Endothelial cell of umbilical vein (primary cell): Measurements from ENCODE around the gene CCDC85C. TPM values are rescaled to one million over a fixed set of nuclear protein-coding genes. Genes with fewer than 3 reads are reported as not detected.

Experiments
- BruUV-seq: library from RNA; stranded (reverse); fragments of 400-500 nt; replicated peaks from 2 replicates; lab custom pipeline; 2021; lab: Mats Ljungman, UMichigan
- CTCF ChIA-PET: fragments of 300-600, 350-600 bp; sonication (Branson Sonifier 250); formaldehyde crosslinking; loops from one replicate; lab custom pipeline; 2021; ENCODE audit warnings: antibody characterized with exemption, inconsistent platforms; lab: Charles Lee
- POLR2A ChIA-PET: fragments of 300-600, 350-600 bp; sonication (Branson Sonifier 250); formaldehyde crosslinking; loops from one replicate; lab custom pipeline; 2021; ENCODE audit warnings: antibody characterized with exemption, inconsistent platforms; lab: Charles Lee
- DNase-seq: peaks from one replicate; pipeline ENCODE4 v3.0.0-alpha.2; 2011; ENCODE audit warnings: low read depth, low spot score
- FAIRE-seq: peaks from 2 replicates; lab custom pipeline; 2011; peaks lifted over from hg19 to GRCh38; lab: Jason Lieb, UNC
- H2AFZ ChIP-seq: 2 replicates; pipeline ENCODE4 v1.6.0; 2012; ENCODE audit warnings: low read depth, low read length, control low read depth, inconsistent platforms
- H3K27ac ChIP-seq: 2 replicates; pipeline ENCODE4 v1.5.1; 2011; ENCODE audit warnings: low read depth, mild to moderate bottlenecking, control low read depth, low read length, moderate library complexity; ENCODE audit not compliant: insufficient read depth
- H3K27me3 ChIP-seq, 2 experiments: 2 replicates each; pipeline versions ENCODE4 v1.6.0 to v1.6.1; 2011; ENCODE audit warnings: low read length in 2 of 2, mixed read lengths in 1 of 2; ENCODE audit not compliant: control insufficient read depth in 2 of 2, insufficient read depth in 2 of 2
- H3K36me3 ChIP-seq, 2 experiments: 2 replicates in 1 of 2; 3 replicates in 1 of 2; pipeline ENCODE4 v1.5.1; 2011; ENCODE audit warnings: low read length in 2 of 2, mild to moderate bottlenecking in 1 of 2, moderate library complexity in 1 of 2; ENCODE audit not compliant: control insufficient read depth in 2 of 2, insufficient read depth in 2 of 2; ENCODE audit errors: extremely low read depth in 1 of 2
- H3K4me1 ChIP-seq: 3 replicates; pipeline ENCODE4 v1.5.1; 2011; ENCODE audit warnings: mild to moderate bottlenecking, low read length; ENCODE audit not compliant: control insufficient read depth, insufficient read depth; ENCODE audit errors: extremely low read depth
- H3K4me2 ChIP-seq: 2 replicates; pipeline ENCODE4 v1.6.1; 2011; ENCODE audit warnings: low read length, control low read depth, mixed read lengths; ENCODE audit not compliant: insufficient read depth
- H3K4me3 ChIP-seq, 3 experiments: fragments of 200-600 bp in 1 of 3; sonication (generic), shearing (Covaris generic) in 1 of 3; replicated peaks in 1 of 3; 2 replicates each; pipeline ENCODE4 v1.5.1; 2011 to 2016; ENCODE audit warnings: control low read depth in 3 of 3, low read length in 3 of 3, mild to moderate bottlenecking in 2 of 3, inconsistent platforms in 1 of 3, low read depth in 1 of 3, moderate library complexity in 1 of 3; ENCODE audit not compliant: insufficient read depth in 1 of 3
- H3K79me2 ChIP-seq: 2 replicates; pipeline ENCODE4 v1.6.0; 2012; ENCODE audit warnings: low read length, inconsistent platforms; ENCODE audit not compliant: control insufficient read depth, insufficient read depth
- H3K9ac ChIP-seq: replicated peaks from 2 replicates; pipeline ENCODE3; 2011; ENCODE audit warnings: low read length, control low read depth; ENCODE audit not compliant: insufficient read depth; ENCODE audit errors: extremely low read depth
- H3K9me1 ChIP-seq: replicated peaks from 3 replicates; pipeline ENCODE4 v1.6.0; 2011; ENCODE audit warnings: mild to moderate bottlenecking, low read length; ENCODE audit not compliant: control insufficient read depth, insufficient read depth; ENCODE audit errors: extremely low read depth
- H3K9me3 ChIP-seq: replicated peaks from 2 replicates; pipeline ENCODE4 v1.5.1; 2012; ENCODE audit warnings: low read length, inconsistent platforms; ENCODE audit not compliant: control insufficient read depth, insufficient read depth
- H4K20me1 ChIP-seq: replicated peaks from 2 replicates; pipeline ENCODE3; 2011; ENCODE audit warnings: mild to moderate bottlenecking, low read length; ENCODE audit not compliant: control insufficient read depth, insufficient read depth; ENCODE audit errors: extremely low read depth
- GATA2 ChIP-seq: IDR thresholded peaks from 2 replicates; pipeline ENCODE4 v1.7.0; 2011; ENCODE audit warnings: low read depth, mild to moderate bottlenecking, moderate library complexity, mixed read lengths, low read length; ENCODE audit not compliant: insufficient read length, insufficient read depth
- POLR2A ChIP-seq: IDR thresholded peaks from 2 replicates; pipeline ENCODE4 v1.6.1; 2012; ENCODE audit warnings: low read depth, mild to moderate bottlenecking, control low read depth, low read length
- POLR2AphosphoS5 ChIP-seq: IDR thresholded peaks from 2 replicates; pipeline ENCODE4 v1.6.1; 2012; ENCODE audit warnings: low read depth, mild to moderate bottlenecking, control low read depth, low read length, moderate library complexity; ENCODE audit not compliant: insufficient read depth
- dilution Hi-C: fragments of 300-500 bp; cut with MboI; formaldehyde crosslinking; loops from one replicate; pipeline ENCODE4 v1.15.0; 2019; ENCODE audit warnings: low sequenced_read_pairs; ENCODE audit not compliant: extremely low pct_ligation_motif_present
- intact Hi-C: fragments of 100-400 bp; cut with micrococcal nuclease; formaldehyde crosslinking; loops from one replicate; pipeline ENCODE4 v1.10.0; 2022
- polyA plus RNA-seq, 4 experiments: library from polyadenylated mRNA; depleted of rRNA in 3 of 4; stranded (reverse) in 3 of 4; unstranded in 1 of 4; fragments of >200 nt; gene quantifications; 2 replicates each; pipeline versions ENCODE4 v1.2.1 to v1.2.3, GENCODE V29; 2011 to 2012; ENCODE audit warnings: missing spikeins in 1 of 4
- total RNA-seq: library from RNA; stranded (reverse); gene quantifications from 2 replicates; pipeline ENCODE4 v1.2.3, GENCODE V29; 2021
- TF ChIP-seq, protein P1 (sequence below), 2 donors: IDR thresholded peaks; 1 replicate in 1 of 2; 2 replicates in 1 of 2; pipeline ENCODE4 v1.5.1; 2011; ENCODE audit warnings: low read length in 2 of 2, mild to moderate bottlenecking in 2 of 2, moderate library complexity in 2 of 2, control low read depth in 1 of 2, inconsistent platforms in 1 of 2, low read depth in 1 of 2; ENCODE audit not compliant: insufficient read depth in 1 of 2; ENCODE audit errors: extremely low read depth in 1 of 2

Gene CCDC85C
- total and polyA plus RNA-seq, 2 donors (not counting 3 experiments of a cell fraction or from before 2014, with no cell fraction given): 7.5 to 17.8 TPM

DNA sequence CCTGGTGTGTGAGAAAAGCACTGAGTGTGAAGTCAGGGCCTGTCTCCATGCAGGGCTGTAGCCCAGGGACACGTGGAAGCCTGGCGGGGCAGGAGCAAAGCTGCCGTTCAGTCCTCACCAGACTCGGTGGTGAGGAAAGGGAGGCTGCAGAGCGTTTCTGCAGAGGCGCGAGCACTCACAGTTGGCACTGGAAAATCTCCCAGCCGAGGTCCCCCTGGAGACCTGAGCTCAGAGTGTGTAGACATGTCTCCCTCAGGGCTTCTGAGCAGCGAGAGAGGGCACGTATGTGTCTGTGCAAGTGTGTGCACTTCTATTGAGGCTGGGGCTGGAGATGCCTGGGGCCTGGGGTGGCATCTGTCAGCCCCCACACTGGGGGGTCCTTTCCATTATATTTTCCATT lies 29.9 kb upstream of the CCDC85C start:
- H3K4me2 ChIP-seq: no peak overlapping the region
- no TSS peak for BruUV-seq
- no peak for FAIRE-seq
- H3K79me2 ChIP-seq: no peaks in the 10 kb centered on the region
- no peak for DNase-seq
- H3K9me1 ChIP-seq: no peaks in the 10 kb centered on the region
- H3K9me3 ChIP-seq: no peaks in the 10 kb centered on the region
- no peak overlapping the region for H3K4me3 ChIP-seq
- no peaks in the 10 kb centered on the region for H3K36me3 ChIP-seq
- H3K9ac ChIP-seq: no peak overlapping the region
- ChIA-PET POLR2A (no interaction called here), CTCF (interaction anchor here (0.9 to 1.2 kb wide), 2 partner anchors 11 to 116 kb away, joined by 4 to 5 read pairs; no protein-coding TSS in a partner anchor)
- H3K27me3 ChIP-seq: no peaks in the 10 kb centered on the region
- dilution Hi-C loops: no loop called here
- H4K20me1 ChIP-seq: no peaks in the 10 kb centered on the region
- intact Hi-C loops: no loop called here
- no peaks in the 10 kb centered on the region for H3K4me1 ChIP-seq
- TF ChIP-seq GATA2: no peak
- H2AFZ ChIP-seq: no peak overlapping the region
- H3K27ac ChIP-seq: no peak overlapping the region

DNA sequence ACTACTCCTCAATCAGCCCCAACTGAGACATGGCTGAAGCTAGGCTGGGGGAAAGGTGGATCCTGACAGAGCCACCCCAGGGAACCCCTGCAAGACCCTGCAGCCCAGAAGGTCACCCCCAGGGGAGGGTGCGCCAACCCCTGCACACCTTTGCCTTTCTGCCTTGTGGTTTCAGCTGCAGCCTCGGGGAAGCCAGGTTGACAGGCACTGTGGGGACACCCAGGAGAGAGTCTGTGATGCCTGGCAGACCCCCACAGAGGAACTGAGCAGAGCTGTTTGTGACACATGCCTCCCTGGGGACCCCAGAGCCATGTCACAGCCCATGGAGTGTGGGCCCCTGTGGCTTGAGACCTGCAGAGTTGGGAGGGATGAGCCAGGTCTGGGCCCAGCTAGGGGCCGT lies 29.1 kb upstream of the CCDC85C start:
- Histone ChIP-seq H3K4me2 (no peak overlapping the region), H4K20me1 (no peaks in the 10 kb centered on the region), H3K36me3 (no peaks in the 10 kb centered on the region), H3K79me2 (no peaks in the 10 kb centered on the region), H3K9me1 (no peaks in the 10 kb centered on the region), H2AFZ (no peak overlapping the region), H3K27ac (no peak overlapping the region), H3K9me3 (no peaks in the 10 kb centered on the region), H3K27me3 (no peaks in the 10 kb centered on the region), H3K9ac (no peak overlapping the region), H3K4me1 (no peaks in the 10 kb centered on the region), H3K4me3 (no peak overlapping the region)
- TF ChIP-seq POLR2A (no peak), GATA2 (no peak), POLR2AphosphoS5 (no peak)
- TF ChIP-seq, protein P1, sequence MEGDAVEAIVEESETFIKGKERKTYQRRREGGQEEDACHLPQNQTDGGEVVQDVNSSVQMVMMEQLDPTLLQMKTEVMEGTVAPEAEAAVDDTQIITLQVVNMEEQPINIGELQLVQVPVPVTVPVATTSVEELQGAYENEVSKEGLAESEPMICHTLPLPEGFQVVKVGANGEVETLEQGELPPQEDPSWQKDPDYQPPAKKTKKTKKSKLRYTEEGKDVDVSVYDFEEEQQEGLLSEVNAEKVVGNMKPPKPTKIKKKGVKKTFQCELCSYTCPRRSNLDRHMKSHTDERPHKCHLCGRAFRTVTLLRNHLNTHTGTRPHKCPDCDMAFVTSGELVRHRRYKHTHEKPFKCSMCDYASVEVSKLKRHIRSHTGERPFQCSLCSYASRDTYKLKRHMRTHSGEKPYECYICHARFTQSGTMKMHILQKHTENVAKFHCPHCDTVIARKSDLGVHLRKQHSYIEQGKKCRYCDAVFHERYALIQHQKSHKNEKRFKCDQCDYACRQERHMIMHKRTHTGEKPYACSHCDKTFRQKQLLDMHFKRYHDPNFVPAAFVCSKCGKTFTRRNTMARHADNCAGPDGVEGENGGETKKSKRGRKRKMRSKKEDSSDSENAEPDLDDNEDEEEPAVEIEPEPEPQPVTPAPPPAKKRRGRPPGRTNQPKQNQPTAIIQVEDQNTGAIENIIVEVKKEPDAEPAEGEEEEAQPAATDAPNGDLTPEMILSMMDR (IDR thresholded peaks at IDR 0.05; ENCODE audit: extremely low read depth in 1 of 2, insufficient read depth in 1 of 2, low read depth in 1 of 2, low read length in 2 of 2): no peak
- ChIA-PET CTCF (interaction anchor here (1.2 kb wide), 1 partner anchor 11 kb away, joined by 5 read pairs; no protein-coding TSS in a partner anchor), POLR2A (no interaction called here)
- no peak for FAIRE-seq
- intact Hi-C loops (no loop called here), dilution Hi-C loops (no loop called here)
- BruUV-seq: no TSS peak
- DNase-seq: no peak
